Hepatocyte (in vitro differentiated cells): ENCODE results near the gene WDR36. TPM values are rescaled to one million over a fixed set of nuclear protein-coding genes. Genes with fewer than 3 reads are reported as not detected.

Source experiments
- DNase-seq: peaks from one replicate; pipeline ENCODE4 v3.0.0-alpha.2; 2016; ENCODE audit warnings: low spot score
- H2AFZ ChIP-seq: fragments of 200-600 bp; sonication (generic); 2 replicates; pipeline ENCODE4 v1.6.0; 2016; ENCODE audit warnings: antibody characterized with exemption, mild to moderate bottlenecking
- H3K27ac ChIP-seq: fragments of 200-600 bp; sonication (generic); 2 replicates; pipeline ENCODE4 v1.5.1; 2016; ENCODE audit warnings: mild to moderate bottlenecking
- H3K27me3 ChIP-seq: fragments of 200-600 bp; sonication (generic); 2 replicates; pipeline ENCODE4 v1.6.1; 2016
- H3K36me3 ChIP-seq: fragments of 200-600 bp; sonication (generic); replicated peaks from 2 replicates; pipeline ENCODE4 v1.5.1; 2016; ENCODE audit warnings: low read depth; ENCODE audit not compliant: insufficient read depth
- H3K4me1 ChIP-seq: fragments of 200-600 bp; sonication (generic); 2 replicates; pipeline ENCODE4 v1.5.1; 2016; ENCODE audit warnings: mild to moderate bottlenecking, moderate library complexity; ENCODE audit not compliant: insufficient read depth
- H3K4me2 ChIP-seq: fragments of 200-600 bp; sonication (generic); 2 replicates; pipeline ENCODE4 v1.6.0; 2016
- H3K4me3 ChIP-seq: fragments of 200-600 bp; sonication (generic); 2 replicates; pipeline ENCODE4 v1.5.1; 2016; ENCODE audit warnings: mild to moderate bottlenecking
- H3K79me2 ChIP-seq: fragments of 200-600 bp; sonication (generic); 2 replicates; pipeline ENCODE4 v1.6.0; 2017; ENCODE audit warnings: mild to moderate bottlenecking
- H3K9me2 ChIP-seq: fragments of 200-600 bp; sonication (generic); replicated peaks from 2 replicates; pipeline ENCODE4 v1.6.0; 2017; ENCODE audit warnings: mild to moderate bottlenecking; ENCODE audit not compliant: insufficient read depth
- H3K9me3 ChIP-seq: fragments of 200-600 bp; sonication (generic); 2 replicates; pipeline ENCODE4 v1.5.1; 2016; ENCODE audit warnings: low read depth, mild to moderate bottlenecking
- H4K20me1 ChIP-seq: fragments of 200-600 bp; sonication (generic); 2 replicates; pipeline ENCODE4 v1.6.0; 2016; ENCODE audit warnings: mild to moderate bottlenecking; ENCODE audit not compliant: insufficient read depth, poor library complexity, severe bottlenecking
- EZH2 ChIP-seq: fragments of 200-600 bp; sonication (generic); IDR thresholded peaks from 2 replicates; pipeline ENCODE4 v1.6.1; 2016; ENCODE audit warnings: antibody characterized with exemption, mild to moderate bottlenecking, borderline replicate concordance
- EZH2phosphoT487 ChIP-seq: fragments of 200-600 bp; sonication (generic); IDR thresholded peaks from one replicate; pipeline ENCODE4 v1.6.1; 2018; ENCODE audit warnings: antibody characterized with exemption, mild to moderate bottlenecking, low read depth, moderate library complexity; ENCODE audit not compliant: unreplicated experiment, severe bottlenecking
- WGBS: methylation state at CpG from one replicate; pipeline ENCODE4 v1.1.6; 2016; ENCODE audit warnings: low lambda C conversion rate; ENCODE audit errors: missing lambda C conversion rate; 5-methylcytosine and 5-hydroxymethylcytosine counted together
- polyA plus RNA-seq: library from polyadenylated mRNA; unstranded; fragments of >200 nt; fragmentation: Nextera tagmentation; extraction: Ambion mirVana; gene quantifications from 2 replicates; pipeline ENCODE4 v1.2.1, GENCODE V29; 2016
- total RNA-seq: library from RNA; depleted of rRNA; stranded (reverse); fragments of >200 nt; gene quantifications from 2 replicates; pipeline ENCODE4 v1.2.3, GENCODE V29; 2014
- TF ChIP-seq, protein P1 (sequence below): fragments of 200-600 bp; sonication (generic); IDR thresholded peaks from 2 replicates; pipeline ENCODE4 v1.5.1; 2016; ENCODE audit warnings: antibody characterized with exemption, mild to moderate bottlenecking; ENCODE audit not compliant: poor library complexity

Gene WDR36
- total and polyA plus RNA-seq, 2 experiments from 2014 or later: 9.1 to 28.7 TPM

DNA sequence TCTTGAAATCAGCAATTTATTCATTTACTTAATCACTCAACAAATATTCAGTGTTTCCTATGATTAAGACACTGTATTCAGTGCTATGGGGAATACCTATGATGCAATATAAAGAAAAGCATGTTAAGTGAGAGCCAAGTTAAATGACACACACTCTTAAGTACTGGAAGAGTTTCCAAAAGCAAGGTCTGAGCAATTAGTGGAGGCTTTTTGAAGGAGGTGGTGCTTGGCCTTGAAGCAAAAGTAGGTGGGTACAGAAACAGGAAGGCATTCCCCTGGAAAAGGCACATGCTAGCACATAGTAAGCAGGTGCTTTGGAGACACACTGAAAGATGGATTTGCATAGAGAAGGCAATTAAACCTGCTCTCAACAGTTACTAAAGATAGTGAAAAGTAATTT lies 16.6 kb upstream of the WDR36 start:
- H3K79me2 ChIP-seq: no peaks in the 10 kb centered on the region
- H3K27me3 ChIP-seq: peaks cover 51% of the 10 kb centered on the region
- H3K9me3 ChIP-seq: no peaks in the 10 kb centered on the region
- H3K4me3 ChIP-seq: no peak overlapping the region
- DNase-seq: no peak
- TF ChIP-seq, protein P1, sequence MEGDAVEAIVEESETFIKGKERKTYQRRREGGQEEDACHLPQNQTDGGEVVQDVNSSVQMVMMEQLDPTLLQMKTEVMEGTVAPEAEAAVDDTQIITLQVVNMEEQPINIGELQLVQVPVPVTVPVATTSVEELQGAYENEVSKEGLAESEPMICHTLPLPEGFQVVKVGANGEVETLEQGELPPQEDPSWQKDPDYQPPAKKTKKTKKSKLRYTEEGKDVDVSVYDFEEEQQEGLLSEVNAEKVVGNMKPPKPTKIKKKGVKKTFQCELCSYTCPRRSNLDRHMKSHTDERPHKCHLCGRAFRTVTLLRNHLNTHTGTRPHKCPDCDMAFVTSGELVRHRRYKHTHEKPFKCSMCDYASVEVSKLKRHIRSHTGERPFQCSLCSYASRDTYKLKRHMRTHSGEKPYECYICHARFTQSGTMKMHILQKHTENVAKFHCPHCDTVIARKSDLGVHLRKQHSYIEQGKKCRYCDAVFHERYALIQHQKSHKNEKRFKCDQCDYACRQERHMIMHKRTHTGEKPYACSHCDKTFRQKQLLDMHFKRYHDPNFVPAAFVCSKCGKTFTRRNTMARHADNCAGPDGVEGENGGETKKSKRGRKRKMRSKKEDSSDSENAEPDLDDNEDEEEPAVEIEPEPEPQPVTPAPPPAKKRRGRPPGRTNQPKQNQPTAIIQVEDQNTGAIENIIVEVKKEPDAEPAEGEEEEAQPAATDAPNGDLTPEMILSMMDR: no peak
- no peak for TF ChIP-seq EZH2
- no peak for TF ChIP-seq EZH2phosphoT487
- H3K4me2 ChIP-seq: no peak overlapping the region
- no peaks in the 10 kb centered on the region for H3K9me2 ChIP-seq
- peaks cover 4% of the 10 kb centered on the region for H3K4me1 ChIP-seq
- no peaks in the 10 kb centered on the region for H3K36me3 ChIP-seq
- H4K20me1 ChIP-seq: no peaks in the 10 kb centered on the region
- no peak overlapping the region for H3K27ac ChIP-seq
- no peak overlapping the region for H2AFZ ChIP-seq

GRCh38 chr5:111076091-111076490 lies 16.1 kb upstream of the WDR36 start:
- WGBS: 92% methylated on average over 1 of the region's 1 CpG
- no peaks in the 10 kb centered on the region for H3K4me1 ChIP-seq
- no peaks in the 10 kb centered on the region for H4K20me1 ChIP-seq
- TF ChIP-seq EZH2phosphoT487 (no peak), EZH2 (no peak)
- TF ChIP-seq, protein P1: no peak
- H3K9me2 ChIP-seq: no peaks in the 10 kb centered on the region
- no peak overlapping the region for H2AFZ ChIP-seq
- H3K4me2 ChIP-seq: no peak overlapping the region
- H3K27ac ChIP-seq: no peak overlapping the region
- H3K4me3 ChIP-seq: no peak overlapping the region
- H3K9me3 ChIP-seq: no peaks in the 10 kb centered on the region
- H3K27me3 ChIP-seq: peaks cover 45% of the 10 kb centered on the region
- no peak for DNase-seq
- H3K36me3 ChIP-seq: no peaks in the 10 kb centered on the region
- no peaks in the 10 kb centered on the region for H3K79me2 ChIP-seq

- H2AFZ ChIP-seq: no peak overlapping the region
- 86% methylated on average over 2 of the region's 2 CpGs for WGBS
- no peaks in the 10 kb centered on the region for H3K4me1 ChIP-seq
- H3K27me3 ChIP-seq: peaks cover 29% of the 10 kb centered on the region
- H3K9me2 ChIP-seq: no peaks in the 10 kb centered on the region
- no peak for DNase-seq
- TF ChIP-seq EZH2: no peak
- no peak for TF ChIP-seq EZH2phosphoT487
- TF ChIP-seq, protein P1: no peak
- H3K36me3 ChIP-seq: no peaks in the 10 kb centered on the region
- H3K79me2 ChIP-seq: no peaks in the 10 kb centered on the region
- no peak overlapping the region for H3K27ac ChIP-seq
- no peaks in the 10 kb centered on the region for H3K9me3 ChIP-seq
- no peaks in the 10 kb centered on the region for H4K20me1 ChIP-seq
- H3K4me3 ChIP-seq: no peak overlapping the region
- no peak overlapping the region for H3K4me2 ChIP-seq
Observed at GRCh38 chr5:111077678-111078077, 14.5 kb upstream of the WDR36 start.

GRCh38 chr5:111079846-111080245 lies 12.3 kb upstream of the WDR36 start:
- no peaks in the 10 kb centered on the region for H3K9me3 ChIP-seq
- H3K4me1 ChIP-seq: no peaks in the 10 kb centered on the region
- H3K4me2 ChIP-seq: no peak overlapping the region
- H3K27me3 ChIP-seq: peaks cover 21% of the 10 kb centered on the region
- no peaks in the 10 kb centered on the region for H3K36me3 ChIP-seq
- no peak overlapping the region for H2AFZ ChIP-seq
- H3K9me2 ChIP-seq: no peaks in the 10 kb centered on the region
- TF ChIP-seq, protein P1: no peak
- TF ChIP-seq EZH2phosphoT487: no peak
- no peak for TF ChIP-seq EZH2
- H3K79me2 ChIP-seq: no peaks in the 10 kb centered on the region
- no peak for DNase-seq
- no peak overlapping the region for H3K27ac ChIP-seq
- no peak overlapping the region for H3K4me3 ChIP-seq
- no peaks in the 10 kb centered on the region for H4K20me1 ChIP-seq
- 86% methylated on average over 1 of the region's 1 CpG for WGBS
